GM12892 (cell line): ENCODE data around the gene ANKLE2.

ENCODE experiments used
- POLR2A ChIP-seq: IDR thresholded peaks from 2 replicates; pipeline ENCODE4 v1.6.1; 2011; ENCODE audit warnings: low read depth, low read length, control low read depth
- POLR2AphosphoS5 ChIP-seq: IDR thresholded peaks from 2 replicates; pipeline ENCODE4 v1.6.1; 2011; ENCODE audit warnings: low read depth, low read length, control low read depth
- TAF1 ChIP-seq: IDR thresholded peaks from 2 replicates; pipeline ENCODE4 v1.6.1; 2011; ENCODE audit warnings: low read depth, mild to moderate bottlenecking, control low read depth, low read length, borderline replicate concordance

DNA sequence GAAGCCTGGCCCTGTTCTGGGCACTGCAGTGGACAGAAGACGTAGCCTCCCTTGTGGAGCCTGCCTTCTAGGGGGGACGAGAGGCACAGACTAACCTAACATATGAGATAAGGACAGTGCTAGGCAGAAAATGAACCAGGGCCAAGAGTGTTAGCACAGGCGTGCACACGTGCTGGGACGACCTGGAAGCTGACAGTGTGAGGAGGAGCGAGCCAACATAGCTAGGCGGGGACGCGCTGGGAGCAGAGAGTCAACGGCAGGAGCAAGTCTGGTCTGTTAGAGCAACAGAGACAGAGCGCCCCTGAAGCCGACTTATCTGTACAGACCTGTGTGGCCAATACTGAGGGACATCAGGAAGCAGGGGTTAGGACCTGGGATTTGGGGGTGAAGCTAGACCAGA, 66.2 kb downstream of the ANKLE2 start:
- TF ChIP-seq POLR2A (no peak), POLR2AphosphoS5 (no peak), TAF1 (no peak)
